ENCODE measurements around the gene KRTAP5-10. TPM values are rescaled to one million over a fixed set of nuclear protein-coding genes. Genes with fewer than 3 reads are reported as not detected.
"Not testable (repeated sequence)": the region's sequence is repeated elsewhere in the genome, so short reads cannot be mapped to it uniquely, and the experiment has no call there.

The KRTAP5-10 gene
- total and polyA plus RNA-seq, 2 experiments from 2014 or later: not detected

GRCh38 chr11:71525938-71526495, 39.3 kb upstream of the KRTAP5-10 start:
- 14 to 18% methylated on average over 2 of the region's 2 CpGs for WGBS, 2 experiments (ENCODE audit: low coverage in 1 of 2, low lambda C conversion rate in 2 of 2, missing lambda C conversion rate in 2 of 2)
- Histone ChIP-seq H3K27me3 (replicated peaks; ENCODE audit: insufficient read depth) (peaks cover 2% of the 10 kb centered on the region; the same call in 1 of the 2 replicates), H3K9ac (no peak overlapping the region), H3K9me2 (ENCODE audit: insufficient read depth) (no peaks in the 10 kb centered on the region), H3K4me3 (no peak overlapping the region), H3F3A (ENCODE audit: insufficient read depth) (no peaks in the 10 kb centered on the region), H3K79me2 (ENCODE audit: insufficient read depth) (no peaks in the 10 kb centered on the region), H3K27ac (no peak overlapping the region), H2AFZ (no peak overlapping the region), H4K20me1 (ENCODE audit: insufficient read depth) (no peaks in the 10 kb centered on the region), H3K4me2 (ENCODE audit: unreplicated experiment) (no peak overlapping the region), H3K36me3 (ENCODE audit: low read depth) (no peaks in the 10 kb centered on the region), H3K4me1 (ENCODE audit: insufficient read depth) (no peaks in the 10 kb centered on the region), H3K9me3 (ENCODE audit: low read depth) (no peaks in the 10 kb centered on the region)
- DNase-seq: no peak
- no peak for TF ChIP-seq EZH2phosphoT487 (IDR thresholded peaks at IDR 0.05; ENCODE audit: insufficient read depth, low read depth)
- no peak for TF ChIP-seq EZH2 (IDR thresholded peaks at IDR 0.05; ENCODE audit: insufficient read depth, poor library complexity, severe bottlenecking)
- in situ Hi-C loops (cut with MboI): no loop called here

GRCh38 chr11:71526796-71527575, 38.4 kb upstream of the KRTAP5-10 start, which contains the start of gene KRTAP5-7:
KRTAP5-7 (plus strand) TSS chr11:71527267; CDS start chr11:71527301, 34 bp downstream.
- H3K9me3 ChIP-seq (ENCODE audit: low read depth); H3K79me2 ChIP-seq (ENCODE audit: insufficient read depth); H3F3A ChIP-seq (ENCODE audit: insufficient read depth); H3K4me1 ChIP-seq (ENCODE audit: insufficient read depth); H3K4me3 ChIP-seq; H3K9me2 ChIP-seq (ENCODE audit: insufficient read depth); H3K4me2 ChIP-seq (ENCODE audit: unreplicated experiment); H3K27ac ChIP-seq; H4K20me1 ChIP-seq (ENCODE audit: insufficient read depth); DNase-seq; H2AFZ ChIP-seq; in situ Hi-C loops (cut with MboI); H3K9ac ChIP-seq; H3K36me3 ChIP-seq (ENCODE audit: low read depth); H3K27me3 ChIP-seq (replicated peaks; ENCODE audit: insufficient read depth): not testable (repeated sequence)
- 23 to 33% methylated on average over 10 of the region's 10 CpGs for whole genome bisulfite sequencing, 2 experiments (ENCODE audit: low coverage in 1 of 2, low lambda C conversion rate in 2 of 2, missing lambda C conversion rate in 2 of 2)

- no peak overlapping the region for H3K27ac ChIP-seq
- peaks cover 2% of the 10 kb centered on the region; the same call in 1 of the 2 replicates for H3K27me3 ChIP-seq (replicated peaks; ENCODE audit: insufficient read depth)
- H3K36me3 ChIP-seq (ENCODE audit: low read depth): no peaks in the 10 kb centered on the region
- no peak for DNase-seq
- no peaks in the 10 kb centered on the region for H3K4me1 ChIP-seq (ENCODE audit: insufficient read depth)
- no peak overlapping the region for H2AFZ ChIP-seq
- H3K9ac ChIP-seq: no peak overlapping the region
- TF ChIP-seq EZH2 (IDR thresholded peaks at IDR 0.05; ENCODE audit: insufficient read depth, poor library complexity, severe bottlenecking) (no peak), EZH2phosphoT487 (IDR thresholded peaks at IDR 0.05; ENCODE audit: insufficient read depth, low read depth) (no peak)
- no peaks in the 10 kb centered on the region for H4K20me1 ChIP-seq (ENCODE audit: insufficient read depth)
- 52 to 54% methylated on average over 6 of the region's 6 CpGs for WGBS, 2 experiments (ENCODE audit: low coverage in 1 of 2, low lambda C conversion rate in 2 of 2, missing lambda C conversion rate in 2 of 2)
- no peak overlapping the region for H3K4me2 ChIP-seq (ENCODE audit: unreplicated experiment)
- in situ Hi-C loops (cut with MboI): no loop called here
- H3K9me3 ChIP-seq (ENCODE audit: low read depth): no peaks in the 10 kb centered on the region
- no peaks in the 10 kb centered on the region for H3K79me2 ChIP-seq (ENCODE audit: insufficient read depth)
- H3F3A ChIP-seq (ENCODE audit: insufficient read depth): no peaks in the 10 kb centered on the region
- no peaks in the 10 kb centered on the region for H3K9me2 ChIP-seq (ENCODE audit: insufficient read depth)
- no peak overlapping the region for H3K4me3 ChIP-seq
Measured at GRCh38 chr11:71527576-71528210, 37.7 kb upstream of the KRTAP5-10 start.

- Histone ChIP-seq H3K4me1 (ENCODE audit: insufficient read depth) (no peaks in the 10 kb centered on the region), H3K9me2 (ENCODE audit: insufficient read depth) (no peaks in the 10 kb centered on the region), H3K36me3 (ENCODE audit: low read depth) (no peaks in the 10 kb centered on the region), H3K9ac (no peak overlapping the region), H3K4me3 (no peak overlapping the region), H3K4me2 (ENCODE audit: unreplicated experiment) (no peak overlapping the region), H3K9me3 (ENCODE audit: low read depth) (no peaks in the 10 kb centered on the region), H3F3A (ENCODE audit: insufficient read depth) (no peaks in the 10 kb centered on the region), H3K79me2 (ENCODE audit: insufficient read depth) (no peaks in the 10 kb centered on the region), H3K27me3 (replicated peaks; ENCODE audit: insufficient read depth) (no peaks in the 10 kb centered on the region), H4K20me1 (ENCODE audit: insufficient read depth) (no peaks in the 10 kb centered on the region), H3K27ac (no peak overlapping the region), H2AFZ (no peak overlapping the region)
- in situ Hi-C loops (cut with MboI): no loop called here
- DNase-seq: no peak
- 60 to 63% methylated on average over 11 of the region's 11 CpGs for WGBS, 2 experiments (ENCODE audit: low coverage in 1 of 2, low lambda C conversion rate in 2 of 2, missing lambda C conversion rate in 2 of 2)
- TF ChIP-seq EZH2 (IDR thresholded peaks at IDR 0.05; ENCODE audit: insufficient read depth, poor library complexity, severe bottlenecking): no peak
- no peak for TF ChIP-seq EZH2phosphoT487 (IDR thresholded peaks at IDR 0.05; ENCODE audit: insufficient read depth, low read depth)
Measured at GRCh38 chr11:71530602-71531001, 34.8 kb upstream of the KRTAP5-10 start.
